HG03280 (cell line): Measurements from ENCODE around the gene BARX2.

Source experiments
- ATAC-seq: cut with Tn5 transposase; IDR thresholded peaks from one replicate; pipeline ENCODE4 v1.9.1; 2021; ENCODE audit warnings: mild to moderate bottlenecking, moderate library complexity; ENCODE audit not compliant: unreplicated experiment

BARX2 gene

DNA sequence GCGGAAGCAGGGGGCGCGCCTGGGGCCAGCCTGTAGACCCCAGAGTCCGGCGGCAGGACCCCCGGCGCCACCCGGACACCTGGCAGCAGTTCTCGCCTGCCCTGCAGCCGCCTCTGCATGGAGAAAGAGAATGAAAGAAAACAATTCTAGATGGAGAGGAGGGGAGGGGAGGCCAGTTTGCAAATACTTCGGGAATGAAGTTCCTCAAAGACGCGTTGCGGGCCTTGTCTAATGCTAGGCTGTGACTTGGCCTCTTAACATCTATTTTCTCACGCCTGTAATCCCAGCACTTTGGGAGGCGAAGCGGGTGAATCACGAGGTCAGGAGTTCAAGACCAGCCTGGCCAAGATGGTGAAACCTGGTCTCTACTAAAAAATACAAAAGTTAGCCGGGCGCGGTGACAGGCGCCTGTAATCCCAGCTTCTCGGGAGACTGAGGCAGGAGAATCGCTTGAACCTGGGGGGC lies 2.1 kb upstream of the BARX2 start:
- ATAC-seq, result no peak

DNA sequence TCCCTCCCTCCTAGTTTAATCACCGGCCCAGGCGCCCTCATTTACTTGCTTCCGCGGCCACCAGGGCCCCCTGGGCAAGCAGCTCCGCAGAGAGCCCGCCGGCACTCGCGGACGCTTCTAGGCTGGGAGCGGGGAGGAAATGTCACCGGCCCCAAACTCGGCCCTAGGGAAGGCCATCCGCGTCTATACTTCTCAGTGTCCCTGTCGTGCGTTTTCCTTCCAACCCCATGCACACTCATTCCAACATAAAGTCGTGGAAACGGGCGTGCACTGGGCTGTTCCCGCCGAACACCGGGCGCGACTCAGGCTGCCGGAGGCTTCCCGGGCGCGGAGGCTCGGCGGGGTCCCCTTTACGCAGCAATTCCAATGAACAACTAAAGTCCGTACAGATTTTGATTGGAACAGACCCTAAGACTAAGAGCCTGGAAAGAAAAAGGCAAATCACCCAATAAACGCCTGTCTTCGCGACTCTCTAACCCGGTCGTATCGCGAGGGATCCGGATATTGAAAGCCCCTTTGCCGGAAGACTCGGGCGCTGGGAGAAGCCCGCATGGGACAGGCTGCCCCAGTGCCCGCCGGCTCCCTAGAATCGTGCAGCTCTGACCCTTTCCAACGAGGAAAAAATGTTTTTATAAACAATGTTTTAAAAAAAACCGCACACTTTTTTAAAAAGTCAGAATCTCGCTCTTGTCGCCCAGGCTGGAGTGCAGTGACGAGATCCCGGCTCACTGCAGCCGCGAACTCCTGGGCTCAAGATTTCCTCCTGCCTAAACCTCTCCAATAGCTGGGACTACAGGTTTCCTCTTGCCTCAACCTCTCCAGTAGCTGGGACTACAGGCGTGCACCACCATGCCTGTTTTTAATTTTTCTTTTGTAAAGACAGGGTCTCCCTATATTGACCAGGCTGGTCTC lies 1.3 kb upstream of the BARX2 start:
- ATAC-seq, result no peak

DNA sequence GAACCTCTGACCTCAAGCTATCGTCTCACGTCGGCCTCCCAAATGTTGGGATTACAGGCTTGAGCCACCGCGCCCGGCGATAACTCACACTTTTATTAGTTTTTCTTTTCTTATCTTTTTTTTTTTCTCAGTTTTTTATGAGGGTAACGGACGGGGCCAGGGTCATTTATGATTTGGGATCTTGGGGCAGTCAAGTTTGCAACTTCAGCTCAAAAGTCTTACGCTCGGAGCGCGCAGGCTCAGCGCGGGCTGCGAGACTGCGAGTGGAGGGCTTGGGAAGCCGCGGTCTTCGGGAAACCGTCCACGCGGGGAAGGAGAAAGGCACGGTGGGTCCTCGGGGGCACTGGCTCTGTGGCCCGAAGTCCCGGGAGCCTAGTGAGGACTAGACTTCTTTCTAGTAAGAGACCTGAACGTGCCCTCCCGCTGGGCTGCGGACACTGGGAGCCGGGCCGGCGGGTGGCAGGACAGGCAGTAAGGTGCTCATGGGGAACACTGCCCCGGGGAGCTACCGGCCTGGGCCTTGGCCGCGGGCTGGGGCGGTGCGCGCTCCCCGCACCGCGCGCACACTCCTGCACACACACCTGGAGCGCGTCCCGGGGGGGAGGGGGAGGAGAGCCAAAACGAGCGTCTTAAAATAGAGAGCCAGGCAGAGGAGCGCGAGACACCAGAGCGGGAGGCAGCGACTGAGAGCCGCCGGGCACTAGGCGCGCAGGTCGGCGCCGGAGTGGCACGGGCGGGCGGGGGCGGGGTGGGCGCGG lies 476 bp upstream of the BARX2 start:
- ATAC-seq, result no peak

DNA sequence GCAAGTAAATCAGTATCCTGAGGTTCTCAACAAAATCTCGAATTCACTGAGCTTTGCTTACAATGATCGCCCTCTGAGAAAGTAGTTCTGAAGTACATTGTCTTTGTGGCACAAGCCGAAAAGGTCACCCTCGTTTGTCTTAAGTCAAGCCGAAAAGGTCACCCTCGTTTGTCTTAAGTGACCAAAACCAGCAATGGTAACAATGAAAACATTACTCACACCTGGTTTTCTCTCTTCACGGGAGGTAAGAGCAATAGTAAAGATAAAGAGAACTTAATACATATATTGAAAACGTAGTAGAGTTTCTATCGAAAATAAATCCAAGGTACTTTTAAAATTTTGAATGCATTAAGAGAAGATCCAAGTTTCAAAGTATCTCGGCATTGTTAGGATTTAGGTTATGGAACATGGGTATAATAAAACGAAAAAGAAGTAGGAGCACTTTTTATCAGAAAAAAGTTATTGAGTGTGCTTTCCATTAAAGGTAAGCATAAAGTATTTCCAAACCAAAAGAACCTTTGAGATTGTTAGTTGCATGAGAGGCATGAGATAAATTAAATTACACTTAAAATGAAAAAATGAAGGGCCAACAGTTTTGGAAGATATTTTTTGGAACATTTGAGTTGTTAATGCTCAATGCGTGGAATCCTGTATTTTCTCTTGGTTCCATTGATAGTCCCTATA lies 1.2 kb downstream of the BARX2 start:
- no peak for ATAC-seq

DNA sequence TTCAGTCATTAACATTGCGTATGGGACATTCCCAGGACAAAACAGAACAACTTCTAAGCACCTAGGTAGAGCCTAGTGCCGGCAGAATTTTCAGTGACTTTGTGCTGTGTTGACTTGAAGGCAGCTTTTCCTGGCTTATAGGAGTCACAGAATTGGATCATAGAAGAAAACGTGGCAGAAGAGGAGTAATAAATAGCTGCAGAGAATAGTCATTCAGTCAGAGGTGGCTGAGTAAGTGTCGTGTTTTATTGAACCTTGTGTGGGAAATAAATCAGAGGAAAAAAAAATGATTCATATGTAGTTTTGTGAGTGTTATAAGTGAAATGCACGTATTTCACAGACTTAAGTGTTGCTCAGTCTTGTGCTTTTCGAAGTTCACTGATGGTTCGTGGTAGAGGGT lies 2.1 kb downstream of the BARX2 start:
- ATAC-seq, result no peak

DNA sequence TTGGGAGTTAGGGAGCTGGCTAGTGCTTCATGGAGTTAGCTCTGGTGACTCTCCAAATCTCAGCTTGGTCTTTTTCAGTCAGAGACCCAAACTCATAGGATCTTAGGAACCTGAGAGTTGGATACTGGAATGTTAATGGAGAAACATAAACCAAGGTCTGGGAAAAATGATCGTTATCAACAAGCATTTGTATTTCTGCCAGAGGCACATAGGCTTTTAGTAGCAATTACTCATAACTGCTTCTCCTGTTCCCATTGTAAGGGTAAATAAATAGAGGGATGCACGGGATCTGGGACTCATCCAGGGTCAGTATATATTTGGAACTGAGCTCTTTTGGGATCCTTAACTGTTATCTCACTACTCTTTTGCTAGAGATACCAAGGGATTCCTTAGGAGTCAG lies 4.8 kb downstream of the BARX2 start:
- ATAC-seq, result no peak

DNA sequence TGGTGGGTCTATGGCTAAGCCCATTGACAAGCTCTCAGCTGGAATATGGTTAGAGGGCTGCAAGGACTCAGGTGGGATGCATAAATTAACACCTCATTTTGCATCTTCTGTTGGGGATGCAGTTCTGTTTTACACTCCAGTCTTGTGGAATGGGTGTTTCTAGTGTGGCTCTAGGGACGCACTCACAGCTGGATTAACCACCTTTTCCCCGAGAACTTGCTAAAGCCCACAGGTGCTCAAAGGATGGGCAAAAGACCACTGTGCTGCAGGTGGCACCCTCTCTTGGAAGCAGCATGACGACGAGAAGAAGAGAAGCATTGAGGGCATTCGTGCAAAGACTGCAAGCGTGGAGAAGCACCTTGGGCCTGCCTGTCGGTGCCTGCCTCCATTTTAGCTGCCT lies 6.9 kb downstream of the BARX2 start:
- ATAC-seq, result no peak

DNA sequence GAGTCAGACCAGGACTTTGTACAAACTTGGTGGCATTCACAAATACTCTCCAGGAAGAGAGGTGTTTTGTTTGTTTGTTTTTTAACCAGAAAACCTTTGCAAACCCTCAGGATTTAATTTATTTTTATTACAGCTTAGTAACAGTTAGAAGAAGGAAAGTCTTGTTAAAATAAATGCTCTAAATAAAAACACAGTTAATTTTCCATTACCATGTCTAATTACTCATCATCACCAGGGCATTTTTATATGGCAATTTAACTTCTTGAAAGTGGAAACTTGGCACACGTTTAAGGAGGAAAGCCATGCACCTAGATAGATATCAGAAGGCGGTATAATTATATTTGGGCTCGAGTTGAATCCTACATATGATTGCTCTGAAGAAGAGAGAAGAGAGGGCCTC lies 7.4 kb downstream of the BARX2 start:
- ATAC-seq, result no peak

DNA sequence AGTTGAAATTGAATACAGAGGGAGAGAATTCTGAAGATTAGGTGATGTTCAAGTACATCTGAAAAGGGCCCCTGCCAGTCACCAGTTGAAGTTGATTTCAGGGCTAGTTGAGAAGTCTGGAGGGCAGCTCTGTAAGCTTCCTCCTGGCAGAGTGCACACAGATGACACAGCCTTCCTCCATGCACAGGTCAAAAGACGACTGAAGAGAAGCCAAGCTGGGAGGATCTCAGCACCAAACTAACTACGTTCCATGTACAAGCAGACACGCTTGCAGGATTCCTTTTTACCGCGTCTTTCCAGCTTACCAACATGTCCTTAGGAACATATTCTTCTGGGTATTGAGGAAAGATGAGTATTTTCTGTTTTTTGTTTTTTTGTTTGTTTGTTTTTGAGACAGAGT lies 7.9 kb downstream of the BARX2 start:
- ATAC-seq, result no peak

DNA sequence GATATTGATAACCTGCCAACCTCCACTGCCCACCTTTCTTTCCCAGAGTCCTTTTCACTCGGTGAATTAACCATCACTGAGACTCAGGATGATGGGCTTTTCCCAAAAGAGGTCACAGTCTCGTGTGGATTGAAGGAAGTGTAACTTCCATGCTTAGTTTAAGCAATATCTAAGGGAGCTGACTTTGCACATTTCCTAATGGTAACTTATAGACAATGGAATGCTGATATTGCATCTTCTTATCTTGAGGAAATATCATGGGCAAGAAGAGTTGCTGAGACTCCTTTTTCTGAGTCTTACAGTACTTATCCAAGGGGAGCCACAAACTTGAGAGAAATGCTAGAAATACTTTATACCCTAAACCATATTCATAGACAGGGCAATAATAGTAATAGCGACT lies 8.8 kb downstream of the BARX2 start:
- ATAC-seq, result no peak

DNA sequence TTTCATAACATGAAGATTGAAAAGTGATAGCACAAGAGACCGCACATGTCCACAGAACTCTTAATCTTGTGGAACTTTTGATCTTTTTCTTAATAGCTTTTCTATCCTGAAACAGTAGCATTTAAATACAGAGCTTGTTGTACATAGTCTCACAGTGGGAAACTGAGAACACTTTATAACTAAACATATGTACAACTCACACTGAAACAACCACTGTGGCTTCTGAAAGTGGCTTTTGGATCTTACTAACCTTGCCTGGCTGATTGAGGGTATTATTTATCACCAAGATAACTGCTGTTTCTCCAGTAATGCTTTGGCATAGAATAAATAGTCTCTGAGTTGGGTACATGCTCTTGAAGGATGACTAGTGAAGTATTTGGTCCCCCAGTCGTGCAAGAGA lies 10.2 kb downstream of the BARX2 start:
- no peak for ATAC-seq

DNA sequence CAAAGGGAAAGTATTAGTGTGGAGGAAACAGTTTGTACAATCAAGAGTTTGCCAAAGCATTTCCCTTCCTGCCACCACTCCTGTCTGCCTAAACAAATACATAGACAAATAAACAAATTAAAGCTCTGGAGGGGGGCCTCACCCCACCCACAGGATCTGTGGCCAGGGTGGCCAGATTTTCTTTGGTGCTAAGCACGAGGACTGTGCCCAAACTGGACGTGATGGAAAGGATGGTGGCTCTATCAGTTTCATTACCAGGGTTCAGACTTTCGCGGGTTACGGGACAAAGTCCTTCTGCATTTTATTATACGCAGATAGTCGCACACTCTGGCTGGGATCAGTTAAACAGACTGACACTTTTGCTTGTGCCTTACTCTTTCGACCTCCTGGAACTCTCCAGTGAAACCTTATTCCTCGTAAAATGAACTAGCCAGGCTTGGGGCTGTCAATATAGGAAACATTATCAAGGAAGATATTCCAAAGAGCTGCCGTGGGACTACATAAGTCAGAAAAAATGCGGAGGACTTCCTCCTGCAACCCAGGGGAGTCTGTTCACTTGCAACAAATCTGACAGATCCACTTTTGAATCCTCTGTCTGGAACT lies 11.2 kb downstream of the BARX2 start:
- ATAC-seq, result no peak

DNA sequence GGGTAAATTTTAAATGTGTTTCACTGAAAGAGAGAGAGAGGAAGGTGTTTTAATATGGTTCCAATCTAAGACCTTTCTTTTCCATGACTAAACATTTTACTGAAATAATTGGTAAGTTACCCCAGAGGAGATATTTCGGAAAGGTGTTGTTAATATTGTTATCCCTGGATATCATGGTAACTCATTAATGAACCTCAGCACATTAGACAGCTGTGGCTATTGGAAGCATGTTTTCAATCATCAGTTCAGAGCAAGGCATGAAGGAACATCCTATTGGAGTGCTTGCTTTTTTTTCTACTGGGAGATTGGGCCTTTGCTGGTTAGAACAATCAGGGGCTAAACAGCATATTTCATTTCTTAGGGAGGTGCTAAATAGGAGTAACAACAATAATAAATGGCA lies 11.8 kb downstream of the BARX2 start:
- no peak for ATAC-seq

DNA sequence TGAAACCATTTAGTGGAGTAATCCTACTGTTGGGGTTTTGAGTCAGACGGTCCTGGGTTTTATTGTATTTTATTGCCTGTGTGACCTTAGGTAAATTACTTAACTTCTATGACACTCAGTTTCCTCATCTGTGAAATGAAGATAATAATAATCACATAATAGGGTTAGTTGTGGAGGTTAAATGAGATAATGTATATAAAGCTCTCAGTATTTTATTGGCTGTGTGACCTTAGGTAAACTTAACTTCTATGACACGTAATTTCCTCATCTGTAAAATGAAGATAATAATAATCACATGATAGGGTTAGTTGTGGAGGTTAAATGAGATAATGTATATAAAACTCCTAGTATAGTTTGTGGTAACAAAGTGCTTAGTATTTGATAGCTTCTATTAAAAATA lies 13.2 kb downstream of the BARX2 start:
- no peak for ATAC-seq

DNA sequence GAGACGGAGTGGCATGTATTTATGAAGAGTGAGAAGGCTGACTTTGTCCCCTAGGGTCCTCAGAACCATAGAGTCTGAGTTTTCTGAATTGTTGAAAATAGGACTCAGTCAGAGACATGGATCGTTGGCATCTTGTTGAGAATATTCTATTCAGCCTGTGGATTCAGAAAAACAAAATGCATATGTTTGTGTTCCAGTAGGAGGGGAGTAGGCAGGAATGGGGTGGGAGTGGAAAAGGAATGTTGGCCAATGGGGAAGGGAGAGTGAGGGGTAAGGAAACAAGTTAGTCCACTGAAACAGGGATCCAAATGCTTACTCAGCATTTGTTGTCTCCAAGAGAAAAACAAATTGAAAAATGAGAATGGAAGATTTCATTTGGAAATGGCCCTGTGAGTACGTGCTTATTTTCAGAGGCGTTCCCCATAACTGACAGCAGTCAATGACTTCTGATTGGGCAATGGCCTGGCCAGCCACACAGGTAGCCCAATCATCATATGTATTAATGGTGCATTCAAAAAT lies 14.7 kb downstream of the BARX2 start:
- no peak for ATAC-seq

DNA sequence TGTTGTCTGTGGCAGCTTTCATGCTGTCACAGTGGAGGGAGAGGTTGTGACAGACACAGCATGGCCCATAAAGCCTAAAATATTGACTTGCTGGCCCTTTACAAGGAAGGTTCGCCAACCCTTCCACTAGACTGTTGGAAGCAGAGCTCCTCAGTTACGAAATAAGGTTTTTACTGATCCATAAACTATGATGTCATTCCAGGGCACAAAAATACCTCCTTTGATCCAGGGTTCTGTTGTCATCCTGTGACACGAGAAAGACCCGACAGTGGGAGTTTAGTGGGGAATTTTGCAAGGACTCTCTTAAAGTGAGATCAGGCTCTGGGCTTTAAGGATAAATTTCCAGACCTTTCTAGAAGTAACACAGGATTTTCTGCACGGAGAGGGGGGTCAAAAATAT lies 15.7 kb downstream of the BARX2 start:
- no peak for ATAC-seq

DNA sequence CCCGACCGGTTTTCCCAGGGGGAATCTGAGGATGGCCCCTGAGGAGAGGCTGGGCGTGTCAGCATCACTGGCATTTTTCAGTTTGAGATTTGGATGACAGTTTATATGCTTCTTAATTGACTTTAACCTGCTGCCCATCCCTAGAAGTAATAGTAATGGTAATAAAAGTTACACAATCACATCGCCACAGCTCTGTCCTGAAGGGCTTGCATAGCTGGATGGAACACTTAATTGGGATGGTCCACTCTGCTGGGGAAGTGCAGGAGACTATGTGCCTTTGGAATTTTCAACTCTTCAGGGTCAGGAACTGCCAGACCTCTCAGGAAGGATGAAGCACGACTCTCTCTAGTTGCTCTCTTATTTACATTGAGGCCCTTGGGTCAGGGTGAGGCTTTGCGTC lies 16.2 kb downstream of the BARX2 start:
- ATAC-seq, result no peak

DNA sequence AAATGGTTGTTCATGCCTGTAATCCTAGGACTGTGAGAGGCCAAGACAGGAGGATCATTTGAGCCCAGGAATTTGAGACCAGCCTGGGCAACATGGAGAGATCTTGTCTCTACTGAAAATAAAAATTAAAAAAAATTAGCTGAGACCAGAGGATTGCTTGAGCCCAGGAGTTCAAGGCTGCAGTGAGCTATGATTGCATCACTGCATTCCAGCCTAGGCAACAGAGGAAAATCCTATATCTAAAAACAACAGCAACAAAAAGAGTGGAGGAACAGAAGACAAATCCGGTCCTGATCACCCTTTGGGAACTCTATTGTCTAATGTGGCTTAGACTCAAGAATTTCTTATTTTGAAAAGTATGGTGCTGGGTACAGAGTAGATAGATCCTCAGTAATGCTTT lies 17.3 kb downstream of the BARX2 start:
- no peak for ATAC-seq

DNA sequence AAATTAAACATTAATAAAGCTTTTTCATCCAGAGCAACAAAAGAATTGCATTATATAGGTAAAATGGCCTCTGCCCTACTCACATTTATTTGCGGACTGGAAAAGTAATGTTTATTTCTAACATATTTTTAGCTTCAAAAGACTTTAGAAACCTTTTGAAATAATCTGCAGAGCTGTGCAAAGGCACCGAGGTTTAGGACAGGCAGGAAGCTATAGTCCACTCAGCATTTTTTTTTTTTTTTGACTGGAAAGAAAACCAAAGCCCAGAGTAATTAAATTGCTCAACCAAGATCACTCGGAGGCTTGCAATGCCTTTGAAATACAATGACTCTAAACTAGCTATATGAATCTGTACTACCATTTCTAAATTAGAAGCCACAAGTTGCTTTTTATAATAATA lies 19.1 kb downstream of the BARX2 start:
- ATAC-seq, result no peak

DNA sequence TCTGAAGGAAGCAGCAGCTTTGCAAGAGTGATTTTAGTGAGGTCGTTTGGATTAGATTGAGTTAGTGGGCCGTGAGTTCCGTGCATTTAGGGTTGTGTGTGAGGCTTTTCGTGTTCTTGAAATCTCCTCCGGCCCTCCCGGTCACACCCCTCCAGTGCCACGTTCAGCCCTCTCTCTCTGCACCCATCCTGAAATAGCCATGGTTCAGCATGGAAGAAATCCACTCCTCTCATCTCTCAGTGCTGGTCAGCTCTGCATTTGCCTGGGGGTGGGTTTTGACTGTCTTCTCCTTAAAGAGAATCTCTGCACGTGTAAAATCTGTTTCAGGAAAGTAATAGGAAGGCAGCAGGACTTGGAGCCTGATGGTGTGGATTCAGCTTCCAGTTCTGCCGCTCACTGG lies 19.8 kb downstream of the BARX2 start:
- no peak for ATAC-seq

DNA sequence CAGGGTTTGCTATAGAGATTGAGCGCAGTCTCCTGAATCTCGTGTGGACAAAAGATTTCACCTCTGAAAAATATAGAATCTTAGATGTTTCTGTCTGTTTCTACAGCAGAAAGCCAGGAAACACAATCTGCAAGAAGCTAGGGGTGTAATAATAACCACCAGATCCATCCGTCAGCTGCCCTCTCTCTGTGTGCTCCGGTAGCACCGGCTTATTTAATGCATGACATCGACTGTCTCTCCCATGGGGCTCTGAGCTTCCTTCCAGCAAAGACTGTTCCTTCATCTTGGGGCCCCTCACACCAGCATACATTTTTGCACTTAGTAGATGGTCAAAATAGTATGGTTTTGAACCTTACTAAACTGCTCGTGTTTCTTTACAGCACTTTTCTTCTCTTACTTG lies 20.2 kb downstream of the BARX2 start:
- no peak for ATAC-seq
